KMS-11 (cell line): ENCODE results near the gene URM1.

Experiments used
- H2AFZ ChIP-seq: fragments of 200-600 bp; sonication (generic); 2 replicates; pipeline ENCODE4 v1.6.1; 2016; ENCODE audit warnings: antibody characterized with exemption, mixed run types, low read depth
- H3K27ac ChIP-seq: fragments of 200-600 bp; sonication (generic); 2 replicates; pipeline ENCODE4 v1.6.1; 2016; ENCODE audit warnings: mild to moderate bottlenecking, mixed run types
- H3K27me3 ChIP-seq: fragments of 200-600 bp; sonication (generic); 2 replicates; pipeline ENCODE4 v1.6.1; 2017; ENCODE audit warnings: mild to moderate bottlenecking, low read depth, mixed run types, moderate library complexity; ENCODE audit not compliant: insufficient read depth
- H3K36me3 ChIP-seq: fragments of 200-600 bp; sonication (generic); 2 replicates; pipeline ENCODE4 v1.6.1; 2017; ENCODE audit warnings: mild to moderate bottlenecking, mixed run types; ENCODE audit not compliant: insufficient read depth
- H3K4me1 ChIP-seq: fragments of 200-600 bp; sonication (generic); 2 replicates; pipeline ENCODE4 v1.6.1; 2016; ENCODE audit warnings: mild to moderate bottlenecking, low read depth, mixed run types; ENCODE audit not compliant: poor library complexity, severe bottlenecking
- H3K4me2 ChIP-seq: fragments of 200-600 bp; sonication (generic); 2 replicates; pipeline ENCODE4 v1.7.0; 2016; ENCODE audit warnings: mild to moderate bottlenecking, mixed run types
- H3K4me3 ChIP-seq: fragments of 200-600 bp; sonication (generic); IDR thresholded peaks from 2 replicates; pipeline ENCODE4 v1.6.1; 2017; ENCODE audit warnings: low read depth, low read length, mixed read lengths; ENCODE audit not compliant: insufficient read depth
- H3K79me2 ChIP-seq: fragments of 200-600 bp; sonication (generic); 2 replicates; pipeline ENCODE4 v1.6.1; 2016; ENCODE audit warnings: low read depth, mixed run types; ENCODE audit not compliant: insufficient read depth
- H3K9ac ChIP-seq: fragments of 200-600 bp; sonication (generic); 2 replicates; pipeline ENCODE4 v1.6.1; 2016; ENCODE audit warnings: mild to moderate bottlenecking, mixed run types
- H4K20me1 ChIP-seq: fragments of 200-600 bp; sonication (generic); 2 replicates; pipeline ENCODE4 v1.6.1; 2016; ENCODE audit warnings: mild to moderate bottlenecking, mixed run types; ENCODE audit not compliant: insufficient read depth
- TF ChIP-seq, protein P1 (sequence below): fragments of 200-600 bp; sonication (generic); conservative IDR thresholded peaks from 2 replicates; pipeline ENCODE4 v1.6.1; 2017; ENCODE audit warnings: low read depth, mild to moderate bottlenecking, antibody characterized with exemption, low read length, moderate library complexity, mixed read lengths

The URM1 gene

DNA sequence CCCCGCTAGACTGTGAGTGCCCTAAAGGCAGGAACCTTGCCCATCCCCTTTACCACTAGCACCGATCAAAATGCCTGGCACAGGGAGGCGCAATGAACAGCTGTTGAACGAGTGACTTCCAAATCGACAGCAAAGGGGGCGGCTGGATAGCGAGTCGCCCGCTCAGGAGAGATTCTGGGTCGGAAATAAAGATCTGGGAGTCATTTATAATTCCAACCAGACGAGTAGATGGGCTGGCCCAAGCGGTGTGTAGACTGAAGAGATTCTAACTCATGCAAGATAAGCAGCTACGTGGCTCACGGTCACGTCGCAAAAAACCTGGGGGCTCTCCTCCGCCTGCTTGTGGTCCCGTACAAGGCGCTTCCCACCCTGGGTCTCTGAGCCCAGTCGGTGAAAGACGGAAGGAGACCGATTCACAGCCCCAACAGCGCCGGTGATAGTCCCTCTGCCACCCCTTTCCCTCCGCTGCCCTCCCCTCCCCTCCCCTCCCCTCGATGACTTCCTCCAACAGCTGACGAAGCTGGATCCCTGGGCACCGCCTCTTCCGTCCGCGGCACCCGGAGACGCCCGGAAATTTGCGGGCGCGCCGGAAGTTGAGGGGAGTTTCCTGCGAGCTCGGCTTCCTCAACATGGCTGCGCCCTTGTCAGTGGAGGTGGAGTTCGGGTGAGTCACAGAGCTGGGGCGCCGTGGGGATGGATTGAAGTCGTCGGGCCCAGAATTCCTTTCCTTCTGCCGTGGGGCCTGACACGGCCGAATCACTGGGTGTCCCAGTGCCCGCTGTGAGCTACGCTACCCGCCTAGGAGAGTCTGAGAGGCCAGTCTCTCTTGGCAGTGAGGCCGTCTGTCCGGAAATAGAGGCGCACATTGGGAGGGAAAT, at the start of gene URM1:
TSS of gene URM1 (plus strand) at position 623 of the 878 bp plus-strand sequence. CDS start at position 630, 7 bp downstream.
- H3K4me3 ChIP-seq: peak within 1 kb of the TSS; percentile 50
- TF ChIP-seq, protein P1, sequence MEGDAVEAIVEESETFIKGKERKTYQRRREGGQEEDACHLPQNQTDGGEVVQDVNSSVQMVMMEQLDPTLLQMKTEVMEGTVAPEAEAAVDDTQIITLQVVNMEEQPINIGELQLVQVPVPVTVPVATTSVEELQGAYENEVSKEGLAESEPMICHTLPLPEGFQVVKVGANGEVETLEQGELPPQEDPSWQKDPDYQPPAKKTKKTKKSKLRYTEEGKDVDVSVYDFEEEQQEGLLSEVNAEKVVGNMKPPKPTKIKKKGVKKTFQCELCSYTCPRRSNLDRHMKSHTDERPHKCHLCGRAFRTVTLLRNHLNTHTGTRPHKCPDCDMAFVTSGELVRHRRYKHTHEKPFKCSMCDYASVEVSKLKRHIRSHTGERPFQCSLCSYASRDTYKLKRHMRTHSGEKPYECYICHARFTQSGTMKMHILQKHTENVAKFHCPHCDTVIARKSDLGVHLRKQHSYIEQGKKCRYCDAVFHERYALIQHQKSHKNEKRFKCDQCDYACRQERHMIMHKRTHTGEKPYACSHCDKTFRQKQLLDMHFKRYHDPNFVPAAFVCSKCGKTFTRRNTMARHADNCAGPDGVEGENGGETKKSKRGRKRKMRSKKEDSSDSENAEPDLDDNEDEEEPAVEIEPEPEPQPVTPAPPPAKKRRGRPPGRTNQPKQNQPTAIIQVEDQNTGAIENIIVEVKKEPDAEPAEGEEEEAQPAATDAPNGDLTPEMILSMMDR: no peak
- peak within 1 kb of the TSS; percentile 55 for H3K9ac ChIP-seq
- no peaks in the 10 kb centered on the region for H3K27me3 ChIP-seq
- peaks cover 23% of the 10 kb centered on the region for H3K4me1 ChIP-seq
- peak within 1 kb of the TSS; percentile 37; the same call in 1 of the 2 replicates for H3K27ac ChIP-seq
- H4K20me1 ChIP-seq: no peaks in the 10 kb centered on the region
- H3K4me2 ChIP-seq: peak within 1 kb of the TSS; percentile 95
- peak within 1 kb of the TSS; percentile 92 for H2AFZ ChIP-seq
- H3K79me2 ChIP-seq: peaks cover 41% of the 10 kb centered on the region
- no peaks in the 10 kb centered on the region for H3K36me3 ChIP-seq

DNA sequence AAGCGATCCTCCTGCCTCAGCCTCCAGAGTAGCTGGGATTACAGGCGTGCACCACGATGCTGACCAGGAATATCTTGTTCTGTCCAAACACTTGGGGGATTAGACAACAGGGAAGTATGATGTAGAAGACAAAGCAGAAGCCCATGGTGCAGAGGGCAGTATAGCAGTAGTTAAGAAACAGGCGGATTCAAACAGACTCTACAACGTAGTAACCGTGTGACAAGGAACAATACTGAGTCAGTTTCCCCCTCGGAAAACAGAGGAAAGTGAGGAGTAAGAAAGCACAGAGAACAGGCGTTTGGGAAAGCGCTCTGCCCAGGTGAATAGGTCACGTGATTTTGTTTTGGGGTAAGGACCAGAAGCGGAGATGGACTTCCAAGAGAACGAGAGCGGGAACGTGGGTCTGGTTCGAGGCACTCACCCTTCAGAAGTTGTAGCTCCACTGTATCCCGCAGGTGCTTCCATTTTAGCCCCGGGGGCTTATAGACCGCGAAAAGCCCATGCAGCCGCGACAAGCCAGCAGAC, 49.2 kb upstream of the URM1 start:
- H3K27me3 ChIP-seq: no peaks in the 10 kb centered on the region
- TF ChIP-seq, protein P1: no peak
- no peak overlapping the region for H3K4me3 ChIP-seq
- H3K4me1 ChIP-seq: peaks cover 16% of the 10 kb centered on the region
- no peaks in the 10 kb centered on the region for H4K20me1 ChIP-seq
- H3K4me2 ChIP-seq: peak overlapping the region; percentile 61
- H2AFZ ChIP-seq: peak overlapping the region; percentile 82
- H3K27ac ChIP-seq: peak overlapping the region; percentile 73; the same call in 1 of the 2 replicates
- no peaks in the 10 kb centered on the region for H3K36me3 ChIP-seq
- peaks cover 29% of the 10 kb centered on the region for H3K79me2 ChIP-seq
- H3K9ac ChIP-seq: peak overlapping the region; percentile 74; the same call in 1 of the 2 replicates

DNA sequence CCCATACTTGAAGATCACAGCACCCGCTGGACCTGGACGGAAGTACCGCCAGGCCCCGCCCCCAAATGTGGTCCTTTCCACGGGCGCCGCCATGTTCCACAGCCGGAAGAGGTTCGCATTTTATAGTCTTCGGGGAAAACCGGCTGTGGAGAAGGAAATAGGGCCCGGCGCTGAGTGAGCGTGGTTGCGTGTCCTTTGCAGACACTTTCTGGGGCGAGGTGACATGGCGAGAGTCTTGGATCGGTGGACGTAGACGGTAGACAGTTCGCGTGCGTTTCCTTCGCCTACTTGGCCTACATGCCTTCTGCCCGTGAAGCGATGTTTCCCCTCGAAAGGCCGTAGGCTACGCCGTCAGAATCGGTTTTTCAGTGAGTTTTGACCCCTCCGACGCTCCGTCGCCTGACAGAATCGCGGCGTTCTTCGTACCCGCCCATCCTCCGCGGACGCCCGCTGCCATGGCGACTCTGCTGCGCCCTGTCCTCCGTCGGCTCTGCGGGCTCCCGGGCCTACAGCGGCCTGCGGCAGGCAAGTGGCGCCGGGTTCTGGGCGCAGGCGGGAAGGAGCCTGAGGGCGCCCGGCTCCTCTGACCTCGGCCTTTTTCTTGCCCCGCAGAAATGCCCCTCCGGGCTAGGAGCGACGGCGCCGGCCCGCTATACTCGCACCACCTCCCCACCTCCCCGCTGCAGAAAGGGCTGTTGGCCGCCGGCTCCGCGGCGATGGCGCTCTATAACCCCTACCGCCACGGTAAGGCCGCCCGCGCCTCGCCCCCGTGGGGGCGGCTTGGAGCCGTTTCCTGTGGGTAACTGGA, 48.6 kb upstream of the URM1 start, which contains the start of the genes COQ4 and TRUB2:
TSS of gene COQ4 (plus strand) at position 436 of the 808 bp plus-strand sequence. CDS start at position 456, 20 bp downstream.
TSS of gene TRUB2 (minus strand) at position 44 of the 808 bp plus-strand sequence. CDS start at position 5, 39 bp downstream.
- H3K27me3 ChIP-seq: no peaks in the 10 kb centered on the region
- H3K36me3 ChIP-seq: no peaks in the 10 kb centered on the region
- H3K4me2 ChIP-seq: peak within 1 kb of the TSS; percentile 86
- H3K4me3 ChIP-seq: no peak within 1 kb of the TSS
- peak within 1 kb of the TSS; percentile 74 for H3K9ac ChIP-seq
- peaks cover 29% of the 10 kb centered on the region for H3K79me2 ChIP-seq
- no peaks in the 10 kb centered on the region for H4K20me1 ChIP-seq
- H3K4me1 ChIP-seq: peaks cover 16% of the 10 kb centered on the region
- TF ChIP-seq, protein P1: no peak
- peak within 1 kb of the TSS; percentile 73 for H3K27ac ChIP-seq
- peak within 1 kb of the TSS; percentile 82 for H2AFZ ChIP-seq

DNA sequence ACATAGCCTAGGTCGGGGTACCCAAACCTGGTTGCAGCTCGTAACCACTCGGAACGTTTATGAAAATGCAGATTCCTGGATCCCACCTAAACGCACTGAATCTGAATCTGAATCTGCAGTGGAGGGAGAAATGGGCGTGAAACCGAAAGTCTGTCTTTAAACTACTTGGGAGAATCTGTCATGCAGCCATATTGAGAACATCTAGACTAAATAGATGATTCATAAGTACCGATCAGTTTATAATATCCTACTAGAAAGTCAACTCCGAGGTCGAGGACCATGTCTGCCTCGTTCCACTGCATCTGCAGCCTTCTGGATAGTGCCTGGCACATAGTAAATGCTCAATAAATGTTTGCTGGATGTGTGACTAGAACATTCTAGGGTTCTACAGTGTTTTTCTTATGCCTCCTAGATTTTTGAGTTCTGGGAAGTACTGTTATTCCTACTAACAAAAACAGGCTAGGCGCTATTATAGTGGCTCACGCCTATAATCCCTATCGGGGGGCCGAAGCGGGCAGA, 47.9 kb upstream of the URM1 start:
- H3K27me3 ChIP-seq: no peaks in the 10 kb centered on the region
- peak overlapping the region; percentile 82; the same call in 1 of the 2 replicates for H2AFZ ChIP-seq
- no peaks in the 10 kb centered on the region for H4K20me1 ChIP-seq
- H3K36me3 ChIP-seq: no peaks in the 10 kb centered on the region
- H3K79me2 ChIP-seq: peaks cover 29% of the 10 kb centered on the region
- peaks cover 16% of the 10 kb centered on the region for H3K4me1 ChIP-seq
- peak overlapping the region; percentile 86 for H3K4me2 ChIP-seq
- peak overlapping the region; percentile 73 for H3K27ac ChIP-seq
- TF ChIP-seq, protein P1: no peak
- H3K9ac ChIP-seq: peak overlapping the region; percentile 74
- no peak overlapping the region for H3K4me3 ChIP-seq
